ENCODE measurements around the gene TLE7.

- no peak for TF ChIP-seq CTCF (IDR thresholded peaks at IDR 0.05)
- no peak for TF ChIP-seq ZFX (IDR thresholded peaks at IDR 0.05; ENCODE audit: borderline replicate concordance)
These were observed at the start of gene TLE7 for GRCh38 chr16:71442051-71442440.

Measured in 22Rv1 (cell line).